HG03095 (cell line): ENCODE results near the gene IQCK.
"Not testable (repeated sequence)": the region's sequence is repeated elsewhere in the genome, so short reads cannot be mapped to it uniquely, and the experiment has no call there.

ENCODE experiments used
- ATAC-seq: cut with Tn5 transposase; IDR thresholded peaks from one replicate; pipeline ENCODE4 v1.9.1; 2021; ENCODE audit warnings: moderate library complexity; ENCODE audit not compliant: unreplicated experiment

Gene IQCK

DNA sequence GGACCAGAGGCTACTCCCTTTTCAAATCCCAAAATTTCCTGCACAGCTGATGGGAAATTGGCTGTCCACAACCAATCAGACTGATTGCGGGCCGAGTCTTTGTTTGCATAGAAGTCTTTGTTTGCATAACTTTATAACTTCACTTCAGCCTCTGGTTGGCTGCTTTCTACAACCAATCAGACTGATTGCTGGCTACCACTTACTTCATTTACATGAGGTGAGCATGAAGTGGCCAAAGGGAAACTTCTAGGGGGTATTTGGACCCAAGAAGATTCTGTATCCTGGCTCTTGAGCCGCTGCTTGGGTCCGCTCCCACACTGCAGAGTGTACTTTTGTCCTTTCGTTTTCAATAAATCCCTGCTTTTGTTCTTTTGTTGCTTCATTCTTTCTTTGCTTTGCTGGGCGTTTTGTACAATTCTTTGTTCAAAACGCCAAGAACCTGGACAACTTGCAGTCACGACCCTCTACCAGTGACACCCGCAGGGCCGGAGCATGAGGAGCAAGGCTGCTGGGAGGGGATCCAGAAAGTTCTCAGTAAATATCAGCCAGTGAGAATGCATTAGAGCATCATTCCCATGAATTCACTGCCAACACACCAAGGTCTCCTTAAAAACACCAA lies 67.5 kb downstream of the IQCK start:
- ATAC-seq: no peak

DNA sequence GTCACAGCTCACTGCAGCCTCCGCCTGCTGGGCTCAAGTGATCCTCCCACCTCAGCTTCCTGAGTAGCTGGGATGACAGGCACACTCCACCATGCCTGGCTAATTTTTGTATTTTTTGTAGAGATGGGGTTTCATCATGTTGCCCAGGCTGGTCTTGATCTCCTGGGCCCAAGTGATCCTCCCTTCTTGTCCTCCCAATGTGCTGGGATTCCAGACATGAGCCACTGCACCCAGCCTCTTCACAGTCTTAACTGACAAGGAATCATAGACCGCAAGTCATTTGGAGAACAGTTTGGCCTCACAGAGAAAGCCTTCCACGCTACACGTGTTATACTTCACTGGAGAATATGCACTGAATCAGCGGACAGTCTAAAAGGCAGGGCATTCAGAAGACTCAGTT lies 83.3 kb downstream of the IQCK start:
- not testable (repeated sequence) for ATAC-seq

DNA sequence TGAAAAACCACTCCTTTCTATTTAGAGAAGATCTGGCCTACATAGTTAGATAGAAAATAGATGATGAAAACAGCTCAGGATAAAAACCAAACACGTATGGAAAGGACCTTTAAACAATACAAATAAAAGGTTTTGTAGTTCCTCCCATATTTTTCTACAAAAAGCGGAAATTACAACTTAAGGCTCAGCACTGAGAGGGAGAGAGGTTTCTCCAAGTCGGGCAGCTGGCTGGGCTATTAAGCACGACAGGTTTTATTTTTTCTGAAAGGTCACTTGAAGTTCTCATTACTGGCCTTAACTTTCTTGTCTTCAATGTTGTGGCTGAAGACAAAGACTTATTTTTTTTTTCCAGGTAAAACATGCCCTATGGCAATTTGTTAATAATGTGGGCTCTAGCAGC lies 83.8 kb downstream of the IQCK start:
- not testable (repeated sequence) for ATAC-seq

DNA sequence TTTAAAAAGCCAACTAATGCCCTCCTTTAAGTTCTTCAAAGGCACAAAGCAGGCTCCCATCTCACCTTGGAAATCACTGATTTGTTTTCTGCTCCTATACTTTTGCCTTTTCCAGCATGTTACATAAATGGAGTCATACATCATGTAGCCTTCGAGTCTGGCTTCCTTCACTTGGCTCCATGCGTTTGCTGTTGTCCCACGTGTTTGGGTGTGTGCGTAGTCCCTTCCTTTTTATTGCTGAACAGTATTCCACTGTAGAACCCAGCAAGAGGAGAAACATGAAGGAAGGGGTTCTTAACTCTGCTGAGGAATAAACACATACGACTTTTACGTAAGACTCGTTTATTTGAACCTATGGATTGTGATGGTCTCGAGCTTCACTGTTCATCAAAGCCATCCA lies 84.5 kb downstream of the IQCK start:
- ATAC-seq: no peak

DNA sequence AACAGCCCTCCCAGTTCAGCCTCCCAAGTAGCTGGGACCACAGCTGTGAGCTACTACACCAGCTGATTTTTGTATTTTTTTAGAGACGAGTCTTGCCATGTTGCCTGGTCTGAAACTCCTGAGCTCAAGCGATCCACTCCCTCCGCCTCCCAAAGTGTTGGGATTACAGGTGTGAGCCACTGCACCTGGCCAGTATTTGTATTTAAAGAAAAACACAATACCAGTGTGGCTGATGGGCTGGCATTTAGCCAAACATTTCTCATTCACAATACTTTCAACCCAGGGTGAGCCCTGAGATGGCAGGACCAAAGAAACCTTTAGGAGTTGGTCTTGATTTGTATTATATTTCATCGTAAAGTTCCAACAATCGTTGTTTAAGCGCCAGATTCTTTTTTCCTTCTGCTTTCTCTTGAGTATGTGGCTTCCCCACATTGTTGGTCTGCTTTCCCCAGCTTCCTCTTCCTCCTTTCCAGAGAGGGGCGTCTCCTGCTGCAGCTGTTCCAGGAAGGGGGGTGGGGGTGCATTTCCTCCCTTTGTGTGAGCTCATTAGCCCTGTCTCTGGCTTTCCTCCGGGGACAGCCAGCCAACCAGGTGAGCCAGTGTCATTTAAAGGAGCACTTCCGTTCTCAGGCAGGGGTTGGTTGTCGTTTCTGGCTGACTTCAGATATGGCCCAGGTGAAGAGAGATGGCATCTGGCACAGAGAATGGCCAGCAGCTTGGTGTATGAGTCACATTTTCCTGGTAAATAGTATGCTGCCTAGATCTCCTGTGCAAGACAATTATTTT lies 86.7 kb downstream of the IQCK start:
- ATAC-seq: no peak

DNA sequence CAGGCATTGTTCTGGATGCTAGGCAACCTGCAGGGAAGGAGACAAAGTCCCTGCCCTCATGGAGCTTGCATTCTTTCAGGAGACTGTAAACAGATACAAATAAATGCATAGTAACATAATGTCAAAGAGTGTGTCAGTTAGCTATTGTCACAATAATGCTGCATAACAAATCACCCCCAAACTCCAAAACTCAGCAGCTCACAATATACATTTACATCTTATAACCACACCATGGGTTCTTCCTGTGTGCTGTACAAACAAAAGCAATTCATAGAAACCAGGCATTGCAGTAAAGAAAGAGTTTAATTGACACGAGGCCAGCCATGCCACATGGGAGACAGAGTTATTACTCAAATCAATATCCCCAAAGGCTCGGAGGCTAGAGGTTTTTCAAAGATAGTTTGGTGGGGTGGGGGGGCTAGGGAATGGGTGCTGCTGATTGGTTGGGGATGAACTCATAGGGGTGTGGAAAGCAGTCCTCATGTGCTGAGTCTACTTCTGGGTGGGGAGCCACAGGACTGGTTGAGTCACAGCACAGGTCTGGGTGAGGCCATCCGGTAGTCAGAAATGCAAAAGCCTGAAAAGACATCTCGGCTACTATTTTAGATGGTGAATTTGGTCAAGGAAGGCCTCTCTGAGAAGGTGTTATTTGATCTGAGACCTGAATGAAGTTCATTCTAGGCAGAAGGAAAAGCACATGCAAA lies 87.5 kb downstream of the IQCK start:
- no peak for ATAC-seq

DNA sequence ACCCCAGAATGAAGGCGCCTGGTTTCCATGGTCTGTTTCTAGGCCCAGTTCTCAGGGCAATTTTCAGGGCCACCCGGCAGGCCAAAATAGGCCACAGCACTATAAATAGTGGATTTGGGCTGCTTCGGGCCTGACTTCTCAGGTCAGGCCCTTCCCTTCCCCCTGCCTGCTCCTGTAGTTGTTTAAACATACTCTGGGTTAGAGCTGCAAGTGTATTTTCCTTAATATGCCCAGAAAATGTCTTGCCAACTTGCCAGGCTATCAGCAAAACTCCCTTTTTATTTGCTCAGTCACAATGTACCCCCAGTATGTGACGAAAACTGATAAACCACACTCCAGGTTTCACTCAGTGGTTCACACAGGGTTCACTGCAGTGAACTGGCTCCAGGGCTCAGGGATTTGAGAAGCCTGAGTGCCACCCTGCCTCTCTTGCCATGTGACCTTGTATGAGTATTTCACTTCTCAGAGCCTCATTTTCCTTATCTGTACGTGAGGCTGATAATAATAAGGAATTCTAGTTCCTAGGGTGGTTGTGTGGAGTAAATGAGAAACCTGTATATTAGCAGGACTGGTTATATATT lies 90.1 kb downstream of the IQCK start:
- ATAC-seq: no peak

DNA sequence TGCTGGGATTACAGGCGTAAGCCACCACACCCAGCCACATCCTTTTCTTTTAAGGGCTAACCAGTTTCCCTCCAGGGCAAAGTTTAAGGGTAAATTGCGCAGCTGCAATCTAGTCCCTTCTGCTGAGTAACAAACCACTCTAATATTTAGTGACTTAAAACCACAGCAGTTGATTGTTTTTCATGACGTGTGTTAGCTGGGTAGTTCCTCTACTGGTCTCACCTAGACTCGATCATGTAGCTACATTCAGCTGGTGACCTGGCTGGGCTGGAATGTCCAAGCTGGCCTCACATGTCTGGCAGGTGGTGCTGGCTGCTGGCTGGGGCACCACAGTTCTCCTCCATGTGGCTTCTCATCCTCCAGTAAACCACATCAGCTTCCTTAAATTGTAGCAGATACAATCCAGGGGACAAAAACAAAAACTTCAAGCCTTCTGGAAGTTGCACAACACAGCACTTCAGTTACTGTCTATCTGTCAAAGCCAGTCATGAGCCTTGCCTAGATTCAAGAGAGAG lies 91.1 kb downstream of the IQCK start:
- no peak for ATAC-seq

DNA sequence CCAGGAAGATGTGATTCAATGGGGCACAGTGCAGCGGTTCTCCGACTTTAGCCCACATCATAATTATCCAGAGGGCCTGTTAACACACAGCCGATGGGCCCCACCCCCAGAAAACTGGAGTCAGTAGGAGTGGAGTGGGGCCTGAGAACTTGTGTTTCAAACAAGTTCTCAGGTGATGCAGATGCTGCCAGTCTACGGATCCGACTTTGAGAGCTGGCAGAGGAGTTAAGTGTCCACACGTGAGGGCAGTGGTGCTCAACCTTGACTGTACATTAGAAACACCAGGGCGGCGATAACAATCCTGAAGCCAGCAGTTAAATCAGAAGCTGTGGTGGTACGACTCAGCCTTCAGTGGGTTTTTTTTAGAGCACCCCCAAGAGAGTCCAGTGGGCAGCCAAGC lies 91.6 kb downstream of the IQCK start:
- ATAC-seq: no peak

DNA sequence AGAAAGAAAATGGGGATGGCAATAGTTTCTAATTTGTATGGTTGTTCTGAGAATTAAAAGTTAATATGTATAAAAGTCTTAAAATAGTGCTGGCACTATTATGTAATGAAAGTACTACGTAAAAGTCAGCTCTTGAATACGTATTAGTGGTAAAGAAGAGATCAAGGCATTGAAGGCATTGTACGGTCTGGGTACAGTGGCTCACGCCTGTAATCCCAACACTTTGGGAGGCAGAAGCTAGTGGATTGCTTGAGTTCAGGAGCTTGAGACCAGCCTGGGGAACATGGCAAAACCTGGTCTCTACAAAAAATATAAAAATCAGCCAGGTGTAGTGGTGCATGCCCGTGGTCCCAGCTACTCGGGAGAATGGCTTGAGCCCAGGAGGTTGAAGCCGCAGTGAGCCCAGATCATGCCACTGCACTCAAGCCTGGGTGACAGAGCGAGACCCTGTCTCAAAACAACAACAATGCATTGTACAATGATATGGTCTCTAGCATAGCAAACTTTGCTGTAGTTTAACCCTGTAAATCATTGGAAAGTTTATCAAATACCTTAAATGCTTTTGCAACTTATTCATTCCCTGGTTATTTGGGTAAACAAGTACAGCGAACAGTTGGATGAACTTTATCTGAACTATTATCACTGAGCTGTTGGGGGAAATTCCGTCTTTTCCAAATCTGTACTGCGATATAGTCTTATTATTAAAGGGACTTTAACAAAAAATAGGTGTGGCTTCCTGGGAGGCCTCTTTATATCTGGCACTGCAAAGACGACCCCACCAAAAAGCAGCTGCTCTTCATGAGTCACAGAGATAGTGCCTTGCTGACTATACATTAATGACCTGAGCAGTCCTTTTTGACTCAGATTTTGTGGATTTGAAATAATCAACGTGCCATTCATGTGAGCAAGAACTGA lies 93.0 kb downstream of the IQCK start:
- no peak for ATAC-seq

DNA sequence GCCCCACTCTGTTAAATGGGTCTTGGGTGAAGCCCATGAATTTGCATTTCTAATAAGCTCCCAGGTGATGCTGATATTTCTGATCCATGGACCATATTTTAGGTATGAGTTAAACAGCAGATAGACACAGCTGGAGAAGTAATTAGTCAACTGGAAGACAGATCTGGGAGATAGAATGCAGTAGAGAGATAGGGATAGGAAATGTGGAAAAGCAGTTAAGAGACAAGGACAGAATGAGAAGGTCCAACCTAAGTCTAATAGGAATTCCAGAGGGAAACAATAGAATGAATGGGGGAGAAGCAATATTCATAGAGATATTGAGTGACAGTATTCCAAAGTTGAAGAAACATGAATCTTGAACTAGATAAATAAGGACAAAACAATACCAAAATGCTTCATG lies 94.9 kb downstream of the IQCK start:
- ATAC-seq: no peak

DNA sequence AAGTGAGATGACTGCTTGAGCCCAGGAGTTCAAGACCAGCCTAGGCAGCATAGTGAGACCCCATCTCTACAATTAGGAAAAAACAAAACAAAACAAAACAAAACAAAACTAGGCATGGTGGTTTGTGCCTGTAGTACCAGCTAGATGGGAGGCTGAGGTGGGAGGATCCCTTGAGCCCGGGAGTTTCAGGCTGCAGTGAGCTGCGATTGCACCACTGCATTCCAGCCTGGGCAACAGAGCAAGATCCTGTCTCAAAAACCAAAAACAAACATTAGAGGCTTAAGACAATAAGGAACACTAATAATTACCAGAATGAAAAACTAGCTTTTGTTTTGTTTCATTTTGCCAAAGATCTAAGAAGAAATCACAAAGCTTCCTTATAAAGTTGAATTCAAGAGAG lies 97.3 kb downstream of the IQCK start:
- no peak for ATAC-seq

DNA sequence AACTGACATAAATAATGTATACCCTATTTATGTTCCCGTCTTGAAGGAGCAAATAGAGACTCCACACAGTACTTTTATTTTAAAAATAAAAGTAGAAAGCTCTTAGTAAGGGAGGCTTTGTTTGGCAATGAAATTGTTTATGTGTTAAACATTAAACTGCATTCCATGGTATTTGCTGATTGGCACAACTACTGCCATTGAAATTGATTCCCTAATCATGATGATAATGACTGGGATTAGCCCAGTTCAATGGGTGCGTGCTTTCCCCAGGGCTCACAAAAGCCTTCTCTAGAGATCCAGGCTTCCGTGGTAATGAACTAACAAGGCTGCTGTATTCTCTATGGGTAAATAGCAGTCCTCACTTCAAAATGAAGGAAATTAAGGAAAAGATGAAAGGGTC lies 99.1 kb downstream of the IQCK start:
- no peak for ATAC-seq

DNA sequence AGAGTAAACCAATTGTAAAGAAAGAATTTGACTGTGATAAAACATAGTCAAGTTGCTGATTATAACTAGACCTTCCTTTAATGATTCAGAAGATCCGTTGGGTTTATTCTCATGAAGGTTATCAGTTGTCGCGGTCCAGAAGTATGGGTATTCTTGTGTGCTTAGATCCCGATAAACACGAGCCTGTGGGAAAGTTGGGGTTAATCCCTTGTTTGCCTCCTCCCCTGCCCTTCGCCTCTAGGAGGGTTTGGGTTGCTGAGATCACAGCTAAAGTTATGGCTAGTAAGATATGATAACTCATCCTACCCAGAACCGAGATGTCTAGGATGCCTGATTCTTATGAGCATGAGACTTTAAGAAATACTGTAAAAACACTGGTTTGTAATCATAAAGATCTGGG lies 99.8 kb downstream of the IQCK start:
- ATAC-seq: no peak

DNA sequence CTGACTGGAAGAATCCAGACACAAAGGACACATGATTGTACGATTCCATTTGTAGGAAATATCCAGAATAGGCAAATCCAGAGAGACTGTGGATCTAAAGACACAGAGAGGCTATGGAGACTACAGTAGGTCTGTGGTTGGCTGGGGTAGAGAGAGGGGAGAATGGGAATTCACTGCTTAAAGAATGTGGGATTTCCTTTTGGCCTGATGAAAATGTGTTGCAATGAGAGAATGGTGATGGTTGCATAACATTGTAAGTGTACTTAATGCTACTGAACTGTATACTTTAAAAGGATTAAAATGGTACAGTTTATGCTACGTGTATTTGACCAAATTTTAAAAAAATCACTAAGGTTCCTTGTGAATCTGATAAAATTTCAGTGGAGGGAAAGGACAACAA lies 104.5 kb downstream of the IQCK start:
- ATAC-seq: no peak

DNA sequence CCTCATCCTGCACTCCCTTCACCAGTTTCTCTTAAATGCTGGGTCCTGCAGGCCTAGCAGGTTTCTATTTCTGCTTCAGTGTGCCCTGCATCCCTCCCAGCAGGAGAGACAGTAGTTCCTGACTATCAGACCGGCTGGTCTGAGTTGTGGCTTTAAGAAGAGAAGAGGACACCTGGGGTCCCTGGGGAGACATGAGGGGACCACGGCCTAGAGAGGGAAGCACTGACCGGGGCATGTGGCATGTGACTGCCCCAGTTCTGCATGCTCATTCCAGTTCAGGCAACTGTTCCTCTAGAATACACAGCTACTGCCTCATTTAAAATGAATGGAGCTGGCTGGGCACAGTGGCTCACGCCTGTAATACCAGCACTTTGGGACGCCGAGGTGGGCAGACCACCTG lies 105.3 kb downstream of the IQCK start:
- no peak for ATAC-seq

DNA sequence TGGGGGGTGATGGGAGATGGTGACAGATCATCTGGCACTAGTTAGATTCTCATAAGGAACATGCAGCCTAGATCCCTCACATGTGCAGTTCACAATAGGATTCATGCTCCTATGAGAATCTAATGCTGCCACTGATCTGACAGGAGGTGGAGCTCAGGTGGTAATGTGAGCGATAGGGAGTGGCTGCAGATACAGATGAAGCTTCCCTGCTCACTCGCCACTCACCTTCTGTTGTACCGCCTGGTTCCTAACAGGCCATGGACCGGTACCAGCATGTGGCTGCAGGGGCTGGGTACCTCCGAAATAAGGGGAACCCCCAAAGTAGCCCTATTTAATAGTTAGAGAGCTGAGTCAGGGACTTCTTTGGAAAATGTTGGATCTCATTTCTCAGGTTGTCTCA lies 106.1 kb downstream of the IQCK start:
- ATAC-seq: no peak

DNA sequence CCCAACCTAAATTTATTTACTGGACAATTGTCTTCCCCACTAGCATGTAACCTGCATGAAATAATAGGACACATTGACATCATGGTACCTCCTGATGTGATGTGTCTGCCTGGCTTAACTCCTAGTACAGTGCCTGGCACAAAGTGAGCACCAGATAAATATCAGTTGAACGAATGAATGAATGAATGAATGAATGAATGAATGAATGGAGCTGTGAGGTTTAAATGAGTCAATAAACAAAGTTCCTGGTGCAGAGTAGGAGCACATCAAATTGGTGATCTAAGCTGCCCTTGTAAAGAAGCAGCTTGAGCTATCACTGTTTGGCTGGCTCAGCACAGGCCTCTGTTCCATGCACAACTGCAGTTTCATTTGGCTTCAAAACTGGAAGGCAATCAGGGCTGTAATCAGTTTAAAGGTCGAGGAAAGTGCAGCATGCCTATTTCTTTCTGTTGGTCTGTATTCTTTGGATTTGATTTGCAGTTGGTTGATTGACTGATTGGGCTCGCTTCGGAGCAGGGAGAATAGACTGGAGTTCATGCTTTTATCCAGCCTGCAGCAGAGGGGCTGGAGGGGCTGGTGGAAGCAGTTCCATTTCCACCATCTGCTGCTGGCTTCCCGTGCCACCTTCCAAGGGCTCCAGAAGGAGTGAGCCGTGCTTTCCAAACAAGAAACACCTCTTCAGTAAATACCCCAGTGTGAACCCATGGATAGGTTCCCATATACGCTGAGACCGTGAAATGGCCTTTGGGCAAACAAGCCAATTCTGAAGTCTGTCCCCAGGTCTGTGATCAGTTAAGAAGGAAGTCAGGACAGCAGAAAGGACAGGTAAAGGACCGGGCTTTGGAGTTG lies 112.0 kb downstream of the IQCK start:
- no peak for ATAC-seq

DNA sequence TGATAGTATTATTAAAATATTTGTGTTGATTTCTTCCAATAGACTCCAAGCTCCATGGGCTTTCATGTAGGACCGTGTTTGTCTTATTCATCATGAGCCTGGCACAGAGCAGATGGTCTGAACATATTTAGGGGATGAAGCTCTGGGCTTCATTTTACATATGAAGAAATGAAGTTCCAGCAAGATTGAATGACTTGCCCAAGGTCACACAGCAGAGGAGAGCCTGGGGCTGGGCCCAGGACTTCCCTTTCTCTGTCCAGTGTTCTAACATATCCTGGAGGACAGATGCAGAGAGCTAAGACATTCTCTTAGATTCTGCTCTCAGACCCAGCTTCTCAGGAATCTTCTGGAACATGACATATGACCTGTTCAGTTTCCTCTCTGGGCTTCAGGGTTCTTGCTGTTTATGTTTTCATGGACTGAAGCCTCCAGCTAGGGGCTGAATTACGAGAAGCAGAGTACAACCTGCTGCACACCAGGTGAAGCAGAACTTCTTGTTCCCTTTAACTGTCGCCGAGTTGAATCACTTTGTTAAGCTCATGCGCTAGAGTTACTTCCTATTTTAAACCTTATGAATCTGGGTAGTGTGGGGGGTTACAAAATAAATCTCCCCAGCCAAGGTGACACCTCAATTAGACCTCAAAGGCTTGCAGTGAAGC lies 113.0 kb downstream of the IQCK start:
- ATAC-seq: no peak
